HG03060 (cell line): Measurements from ENCODE around the gene RAPGEF1.
"Not testable (repeated sequence)": the region's sequence is repeated elsewhere in the genome, so short reads cannot be mapped to it uniquely, and the experiment has no call there.

Experiments used
- ATAC-seq: cut with Tn5 transposase; IDR thresholded peaks from one replicate; pipeline ENCODE4 v1.9.1; 2021; ENCODE audit warnings: low read depth, moderate number of reproducible peaks; ENCODE audit not compliant: unreplicated experiment

RAPGEF1 gene

GRCh38 chr9:131739959-131740648 lies at the start of gene RAPGEF1:
RAPGEF1 (minus strand) TSS chr9:131740076; CDS start chr9:131739830, 246 bp downstream.
- ATAC-seq = no peak

GRCh38 chr9:131788851-131789250 lies 49.0 kb upstream of the RAPGEF1 start:
- no peak for ATAC-seq

GRCh38 chr9:131787838-131788237 lies 48.0 kb upstream of the RAPGEF1 start:
- ATAC-seq = no peak

GRCh38 chr9:131784748-131785501 lies 45.0 kb upstream of the RAPGEF1 start:
- no peak for ATAC-seq

GRCh38 chr9:131781069-131781468 lies 41.2 kb upstream of the RAPGEF1 start:
- no peak for ATAC-seq

GRCh38 chr9:131776473-131776872 lies 36.6 kb upstream of the RAPGEF1 start:
- ATAC-seq = no peak

- no peak for ATAC-seq
Measured at GRCh38 chr9:131776036-131776435, 36.2 kb upstream of the RAPGEF1 start.

- no peak for ATAC-seq
Measured at GRCh38 chr9:131774636-131775035, 34.8 kb upstream of the RAPGEF1 start.

- no peak for ATAC-seq
Measured at GRCh38 chr9:131773911-131774379, 34.1 kb upstream of the RAPGEF1 start.

GRCh38 chr9:131772940-131773339 lies 33.1 kb upstream of the RAPGEF1 start:
- ATAC-seq = no peak

- no peak for ATAC-seq
Measured at GRCh38 chr9:131771646-131772045, 31.8 kb upstream of the RAPGEF1 start.

- ATAC-seq = no peak
Measured at GRCh38 chr9:131769361-131769760, 29.5 kb upstream of the RAPGEF1 start.

- no peak for ATAC-seq
Measured at GRCh38 chr9:131764568-131764967, 24.7 kb upstream of the RAPGEF1 start.

- no peak for ATAC-seq
Measured at GRCh38 chr9:131762356-131762932, 22.6 kb upstream of the RAPGEF1 start.

GRCh38 chr9:131759017-131759647 lies 19.3 kb upstream of the RAPGEF1 start:
- no peak for ATAC-seq

- ATAC-seq = no peak
Measured at GRCh38 chr9:131757549-131757948, 17.7 kb upstream of the RAPGEF1 start.

- ATAC-seq = no peak
Measured at GRCh38 chr9:131755541-131756198, 15.8 kb upstream of the RAPGEF1 start.

- no peak for ATAC-seq
Measured at GRCh38 chr9:131754846-131755245, 15.0 kb upstream of the RAPGEF1 start.

- not testable (repeated sequence) for ATAC-seq
Measured at GRCh38 chr9:131753751-131754150, 13.9 kb upstream of the RAPGEF1 start.

- no peak for ATAC-seq
Measured at GRCh38 chr9:131752231-131752884, 12.5 kb upstream of the RAPGEF1 start.
